ENCODE results near the gene KRT4.
"Not testable (repeated sequence)": the region's sequence is repeated elsewhere in the genome, so short reads cannot be mapped to it uniquely, and the experiment has no call there.

KRT4 gene

GRCh38 chr12:52813885-52814709, at the start of gene KRT4:
Gene KRT4 (minus strand): TSS chr12:52814116. CDS start chr12:52814058, 58 bp downstream.
- no peaks in the 10 kb centered on the region for H3K4me1 ChIP-seq (ENCODE audit: control insufficient read depth, insufficient read depth, low read length)
- H3K27me3 ChIP-seq (ENCODE audit: control insufficient read depth, insufficient read depth, low read length) = no peaks in the 10 kb centered on the region
- H3K9ac ChIP-seq (ENCODE audit: low read depth, low read length) = no peak within 1 kb of the TSS
- H3K27ac ChIP-seq (ENCODE audit: low read depth, low read length) = no peak within 1 kb of the TSS
- H3K4me3 ChIP-seq (ENCODE audit: low read depth, low read length) = no peak within 1 kb of the TSS
- H3K36me3 ChIP-seq (ENCODE audit: control insufficient read depth, insufficient read depth, low read length) = no peaks in the 10 kb centered on the region
- H3K9me3 ChIP-seq (ENCODE audit: control insufficient read depth, insufficient read depth, low read length) = no peaks in the 10 kb centered on the region

GRCh38 chr12:52862023-52862422, 48.1 kb upstream of the KRT4 start:
- Histone ChIP-seq H3K36me3 (ENCODE audit: control insufficient read depth, insufficient read depth, low read length) (no peaks in the 10 kb centered on the region), H3K27me3 (ENCODE audit: control insufficient read depth, insufficient read depth, low read length) (no peaks in the 10 kb centered on the region; the same call in 1 of the 2 replicates), H3K27ac (ENCODE audit: low read depth, low read length) (no peak overlapping the region), H3K4me3 (ENCODE audit: low read depth, low read length) (no peak overlapping the region), H3K4me1 (ENCODE audit: control insufficient read depth, insufficient read depth, low read length) (no peaks in the 10 kb centered on the region), H3K9me3 (ENCODE audit: control insufficient read depth, insufficient read depth, low read length) (no peaks in the 10 kb centered on the region), H3K9ac (ENCODE audit: low read depth, low read length) (no peak overlapping the region)

GRCh38 chr12:52861511-52861910, 47.6 kb upstream of the KRT4 start:
- Histone ChIP-seq H3K27ac (ENCODE audit: low read depth, low read length) (no peak overlapping the region), H3K36me3 (ENCODE audit: control insufficient read depth, insufficient read depth, low read length) (no peaks in the 10 kb centered on the region), H3K27me3 (ENCODE audit: control insufficient read depth, insufficient read depth, low read length) (no peaks in the 10 kb centered on the region; the same call in 1 of the 2 replicates), H3K4me1 (ENCODE audit: control insufficient read depth, insufficient read depth, low read length) (no peaks in the 10 kb centered on the region), H3K4me3 (ENCODE audit: low read depth, low read length) (no peak overlapping the region), H3K9ac (ENCODE audit: low read depth, low read length) (no peak overlapping the region), H3K9me3 (ENCODE audit: control insufficient read depth, insufficient read depth, low read length) (no peaks in the 10 kb centered on the region)

- H3K27ac ChIP-seq (ENCODE audit: low read depth, low read length) = no peak overlapping the region
- H3K9me3 ChIP-seq (ENCODE audit: control insufficient read depth, insufficient read depth, low read length) = no peaks in the 10 kb centered on the region
- no peak overlapping the region for H3K4me3 ChIP-seq (ENCODE audit: low read depth, low read length)
- no peak overlapping the region for H3K9ac ChIP-seq (ENCODE audit: low read depth, low read length)
- no peaks in the 10 kb centered on the region; the same call in 1 of the 2 replicates for H3K27me3 ChIP-seq (ENCODE audit: control insufficient read depth, insufficient read depth, low read length)
- no peaks in the 10 kb centered on the region for H3K4me1 ChIP-seq (ENCODE audit: control insufficient read depth, insufficient read depth, low read length)
- H3K36me3 ChIP-seq (ENCODE audit: control insufficient read depth, insufficient read depth, low read length) = no peaks in the 10 kb centered on the region
Measured at GRCh38 chr12:52860102-52860823, 46.3 kb upstream of the KRT4 start.

- H3K36me3 ChIP-seq (ENCODE audit: control insufficient read depth, insufficient read depth, low read length) = no peaks in the 10 kb centered on the region
Measured at GRCh38 chr12:52857500-52857899, 43.6 kb upstream of the KRT4 start.

GRCh38 chr12:52856787-52857186, 42.9 kb upstream of the KRT4 start:
- Histone ChIP-seq H3K36me3 (ENCODE audit: control insufficient read depth, insufficient read depth, low read length) (no peaks in the 10 kb centered on the region), H3K4me1 (ENCODE audit: control insufficient read depth, insufficient read depth, low read length) (no peaks in the 10 kb centered on the region), H3K27me3 (ENCODE audit: control insufficient read depth, insufficient read depth, low read length) (no peaks in the 10 kb centered on the region; the same call in 1 of the 2 replicates), H3K27ac (ENCODE audit: low read depth, low read length) (no peak overlapping the region), H3K9me3 (ENCODE audit: control insufficient read depth, insufficient read depth, low read length) (no peaks in the 10 kb centered on the region), H3K9ac (ENCODE audit: low read depth, low read length) (no peak overlapping the region), H3K4me3 (ENCODE audit: low read depth, low read length) (no peak overlapping the region)

More at GRCh38 chr12:52857500-52857899, 43.6 kb upstream of the KRT4 start:
- Histone ChIP-seq H3K4me3 (ENCODE audit: low read depth, low read length) (no peak overlapping the region), H3K9me3 (ENCODE audit: control insufficient read depth, insufficient read depth, low read length) (no peaks in the 10 kb centered on the region), H3K9ac (ENCODE audit: low read depth, low read length) (no peak overlapping the region), H3K4me1 (ENCODE audit: control insufficient read depth, insufficient read depth, low read length) (no peaks in the 10 kb centered on the region), H3K27me3 (ENCODE audit: control insufficient read depth, insufficient read depth, low read length) (no peaks in the 10 kb centered on the region; the same call in 1 of the 2 replicates), H3K27ac (ENCODE audit: low read depth, low read length) (no peak overlapping the region)

GRCh38 chr12:52856077-52856476, 42.2 kb upstream of the KRT4 start:
- not testable (repeated sequence) for H3K4me1 ChIP-seq (ENCODE audit: control insufficient read depth, insufficient read depth, low read length); H3K9me3 ChIP-seq (ENCODE audit: control insufficient read depth, insufficient read depth, low read length); H3K4me3 ChIP-seq (ENCODE audit: low read depth, low read length); H3K9ac ChIP-seq (ENCODE audit: low read depth, low read length); H3K27me3 ChIP-seq (ENCODE audit: control insufficient read depth, insufficient read depth, low read length); H3K27ac ChIP-seq (ENCODE audit: low read depth, low read length); H3K36me3 ChIP-seq (ENCODE audit: control insufficient read depth, insufficient read depth, low read length)

GRCh38 chr12:52851787-52852186, 37.9 kb upstream of the KRT4 start:
- Histone ChIP-seq H3K36me3 (ENCODE audit: control insufficient read depth, insufficient read depth, low read length) (no peaks in the 10 kb centered on the region), H3K27ac (ENCODE audit: low read depth, low read length) (no peak overlapping the region)

GRCh38 chr12:52850681-52851080, 36.8 kb upstream of the KRT4 start:
- Histone ChIP-seq H3K9ac (ENCODE audit: low read depth, low read length) (no peak overlapping the region), H3K4me3 (ENCODE audit: low read depth, low read length) (no peak overlapping the region), H3K4me1 (ENCODE audit: control insufficient read depth, insufficient read depth, low read length) (no peaks in the 10 kb centered on the region), H3K9me3 (ENCODE audit: control insufficient read depth, insufficient read depth, low read length) (no peaks in the 10 kb centered on the region), H3K27me3 (ENCODE audit: control insufficient read depth, insufficient read depth, low read length) (no peaks in the 10 kb centered on the region), H3K27ac (ENCODE audit: low read depth, low read length) (no peak overlapping the region), H3K36me3 (ENCODE audit: control insufficient read depth, insufficient read depth, low read length) (no peaks in the 10 kb centered on the region)

More at GRCh38 chr12:52851787-52852186, 37.9 kb upstream of the KRT4 start:
- H3K9me3 ChIP-seq (ENCODE audit: control insufficient read depth, insufficient read depth, low read length) = no peaks in the 10 kb centered on the region
- no peak overlapping the region for H3K9ac ChIP-seq (ENCODE audit: low read depth, low read length)
- H3K4me1 ChIP-seq (ENCODE audit: control insufficient read depth, insufficient read depth, low read length) = no peaks in the 10 kb centered on the region
- no peaks in the 10 kb centered on the region for H3K27me3 ChIP-seq (ENCODE audit: control insufficient read depth, insufficient read depth, low read length)
- no peak overlapping the region for H3K4me3 ChIP-seq (ENCODE audit: low read depth, low read length)

GRCh38 chr12:52849511-52849910, 35.6 kb upstream of the KRT4 start:
- Histone ChIP-seq H3K9me3 (ENCODE audit: control insufficient read depth, insufficient read depth, low read length) (no peaks in the 10 kb centered on the region), H3K27me3 (ENCODE audit: control insufficient read depth, insufficient read depth, low read length) (no peaks in the 10 kb centered on the region)

GRCh38 chr12:52848661-52849255, 34.8 kb upstream of the KRT4 start, which contains the start of gene KRT78:
Gene KRT78 (minus strand): TSS chr12:52848994. CDS start chr12:52848930, 64 bp downstream.
- Histone ChIP-seq H3K9ac (ENCODE audit: low read depth, low read length) (no peak within 1 kb of the TSS), H3K4me3 (ENCODE audit: low read depth, low read length) (no peak within 1 kb of the TSS), H3K27me3 (ENCODE audit: control insufficient read depth, insufficient read depth, low read length) (no peaks in the 10 kb centered on the region), H3K36me3 (ENCODE audit: control insufficient read depth, insufficient read depth, low read length) (no peaks in the 10 kb centered on the region), H3K27ac (ENCODE audit: low read depth, low read length) (no peak within 1 kb of the TSS), H3K4me1 (ENCODE audit: control insufficient read depth, insufficient read depth, low read length) (no peaks in the 10 kb centered on the region), H3K9me3 (ENCODE audit: control insufficient read depth, insufficient read depth, low read length) (no peaks in the 10 kb centered on the region)

More at GRCh38 chr12:52849511-52849910, 35.6 kb upstream of the KRT4 start:
- Histone ChIP-seq H3K36me3 (ENCODE audit: control insufficient read depth, insufficient read depth, low read length) (no peaks in the 10 kb centered on the region), H3K4me1 (ENCODE audit: control insufficient read depth, insufficient read depth, low read length) (no peaks in the 10 kb centered on the region), H3K9ac (ENCODE audit: low read depth, low read length) (no peak overlapping the region), H3K27ac (ENCODE audit: low read depth, low read length) (no peak overlapping the region), H3K4me3 (ENCODE audit: low read depth, low read length) (no peak overlapping the region)

All from HUES48 (cell line).